Stimulated activated CD4-positive, alpha-beta T cell treated with anti-CD3 and anti-CD28 coated beads, Interleukin-1b, Interleukin-23, amount 100 ng/mL, for 1 hour (primary cell): ENCODE results near the gene TMEM200B.
A peak's percentile ranks its signal among the peaks of the same experiment; 100 is the strongest.
"Not testable (repeated sequence)": the region's sequence is repeated elsewhere in the genome, so short reads cannot be mapped to it uniquely, and the experiment has no call there.

ENCODE experiments used
- DNase-seq, 2 donors: peaks; one replicate each; pipeline ENCODE4 v3.0.0-alpha.2; 2020; ENCODE audit warnings: low read depth in 2 of 2

Gene TMEM200B

GRCh38 chr1:29133861-29134694, 10.4 kb upstream of the TMEM200B start:
- DNase-seq, result no peak

DNA sequence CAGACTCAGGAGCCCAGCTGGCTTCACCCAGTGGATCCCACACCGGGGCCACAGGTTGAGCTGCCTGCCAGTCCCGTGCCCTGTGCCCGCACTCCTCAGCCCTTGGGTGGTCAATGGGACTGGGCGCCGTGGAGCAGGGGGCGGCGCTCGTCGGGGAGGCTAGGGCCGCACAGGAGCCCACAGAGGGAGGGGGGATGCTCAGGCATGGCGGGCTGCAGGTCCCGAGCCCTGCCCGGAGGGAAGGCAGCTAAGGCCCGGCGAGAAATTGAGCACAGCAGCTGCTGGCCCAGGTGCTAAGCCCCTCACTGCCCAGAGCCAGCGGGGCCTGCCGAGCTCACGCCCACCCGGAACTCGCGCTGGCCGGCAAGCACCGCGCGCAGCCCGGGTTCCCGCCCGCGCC, 7.4 kb upstream of the TMEM200B start:
- not testable (repeated sequence) for DNase-seq

DNA sequence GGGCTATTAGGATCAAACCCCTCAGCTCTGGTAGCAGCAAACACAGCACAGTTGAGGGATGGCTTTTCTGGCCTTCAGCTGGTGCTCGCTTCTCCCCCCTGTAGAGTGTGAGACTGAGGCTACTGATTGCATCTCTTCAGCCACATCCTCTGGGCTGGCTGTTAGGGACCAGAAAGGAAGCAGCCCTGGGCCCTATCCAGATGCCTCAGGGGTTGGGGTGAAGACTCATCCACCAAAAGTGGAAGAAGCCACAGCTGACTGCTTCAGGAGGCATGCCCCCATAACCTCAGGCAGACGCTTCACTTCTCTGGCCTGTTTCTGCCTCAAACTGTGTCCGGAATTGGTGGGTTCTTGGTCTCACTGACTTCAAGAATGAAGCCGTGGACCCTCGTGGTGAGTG, 6.2 kb upstream of the TMEM200B start:
- DNase-seq, result no peak

DNA sequence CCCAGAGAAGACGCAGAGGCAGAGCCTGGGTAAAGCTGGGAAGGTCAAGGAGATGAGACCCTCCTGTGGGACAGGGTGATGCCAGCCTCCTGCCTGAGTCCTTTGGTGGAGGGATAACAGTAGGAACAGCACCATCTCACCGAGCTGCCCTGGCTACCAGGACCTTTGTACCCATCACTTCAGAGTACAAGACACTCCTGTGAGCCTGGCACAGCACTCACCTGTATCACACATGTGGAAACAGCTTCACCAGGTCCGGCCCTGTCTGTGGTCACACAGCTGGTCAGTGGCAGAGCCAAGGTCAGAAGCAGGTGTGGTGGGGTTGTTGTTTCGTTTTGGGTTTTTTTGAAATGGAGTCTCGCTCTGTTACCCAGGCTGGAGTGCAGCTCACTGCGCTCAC, 5.0 kb upstream of the TMEM200B start:
- DNase-seq, result no peak

DNA sequence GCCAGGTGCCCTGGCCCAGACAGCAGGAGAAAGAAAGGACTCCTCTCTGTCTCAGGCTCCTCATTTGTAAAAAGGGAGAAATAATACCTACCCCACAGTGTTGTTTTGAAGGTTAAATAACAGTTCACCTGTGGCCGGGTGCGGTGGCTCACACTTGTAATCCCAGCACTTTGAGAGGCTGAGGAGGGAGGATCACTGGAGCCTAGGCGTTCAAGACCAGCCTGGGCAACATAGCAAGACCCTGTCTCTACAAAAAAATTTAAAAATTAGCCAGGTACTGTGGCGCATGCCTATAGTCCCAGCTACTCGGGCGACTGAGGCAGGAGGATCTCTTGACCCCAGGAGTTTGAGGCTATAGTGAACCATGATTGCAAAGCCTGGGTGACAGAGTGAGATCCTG, 2.5 kb upstream of the TMEM200B start:
- no peak for DNase-seq

GRCh38 chr1:29125788-29126187, 2.1 kb upstream of the TMEM200B start:
- no peak for DNase-seq

DNA sequence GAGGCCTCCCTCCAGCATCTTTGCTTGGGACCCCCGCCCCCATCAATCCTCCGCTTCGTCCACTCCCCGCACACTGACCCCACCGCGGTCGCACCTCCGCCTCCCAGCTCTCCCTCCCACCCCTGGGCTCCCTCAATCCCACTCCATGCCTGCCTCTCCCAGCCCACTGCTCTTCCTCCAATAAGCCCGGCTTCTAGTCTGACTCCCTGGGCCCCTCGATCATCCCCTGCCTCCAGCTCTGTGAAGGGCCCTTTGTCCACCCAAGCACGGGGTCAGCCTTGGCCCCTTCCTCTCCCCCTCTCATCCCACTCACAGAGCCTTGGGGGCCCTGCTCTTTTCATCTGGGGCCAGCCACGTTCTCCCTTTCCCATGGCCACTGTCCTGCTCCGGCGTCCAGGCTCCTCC, 1.5 kb upstream of the TMEM200B start:
- no peak for DNase-seq

GRCh38 chr1:29124366-29125236, 898 bp upstream of the TMEM200B start:
- DNase-seq, result no peak

- DNase-seq, result no peak
Measured at GRCh38 chr1:29123053-29123886, 433 bp downstream of the TMEM200B start.

DNA sequence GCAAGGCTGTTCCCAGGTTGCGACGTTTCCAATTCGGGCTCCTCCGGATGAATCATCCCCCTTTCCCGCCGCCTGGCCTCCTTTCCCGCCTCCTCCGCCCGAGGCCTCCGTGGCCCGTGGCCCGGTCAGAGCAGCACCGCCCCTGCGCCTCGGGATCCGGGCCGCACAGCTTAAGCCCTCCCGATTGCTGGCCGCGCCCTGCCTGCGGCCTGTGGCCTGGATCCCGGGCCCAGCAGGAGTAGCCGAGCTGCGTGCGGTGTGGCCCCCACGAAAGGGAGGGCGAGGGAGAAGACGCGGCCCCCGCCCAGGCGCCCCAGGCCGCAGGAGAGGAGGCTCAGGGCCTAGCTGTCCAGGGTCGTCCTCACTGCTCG, 1.0 kb downstream of the TMEM200B start:
- no peak for DNase-seq

DNA sequence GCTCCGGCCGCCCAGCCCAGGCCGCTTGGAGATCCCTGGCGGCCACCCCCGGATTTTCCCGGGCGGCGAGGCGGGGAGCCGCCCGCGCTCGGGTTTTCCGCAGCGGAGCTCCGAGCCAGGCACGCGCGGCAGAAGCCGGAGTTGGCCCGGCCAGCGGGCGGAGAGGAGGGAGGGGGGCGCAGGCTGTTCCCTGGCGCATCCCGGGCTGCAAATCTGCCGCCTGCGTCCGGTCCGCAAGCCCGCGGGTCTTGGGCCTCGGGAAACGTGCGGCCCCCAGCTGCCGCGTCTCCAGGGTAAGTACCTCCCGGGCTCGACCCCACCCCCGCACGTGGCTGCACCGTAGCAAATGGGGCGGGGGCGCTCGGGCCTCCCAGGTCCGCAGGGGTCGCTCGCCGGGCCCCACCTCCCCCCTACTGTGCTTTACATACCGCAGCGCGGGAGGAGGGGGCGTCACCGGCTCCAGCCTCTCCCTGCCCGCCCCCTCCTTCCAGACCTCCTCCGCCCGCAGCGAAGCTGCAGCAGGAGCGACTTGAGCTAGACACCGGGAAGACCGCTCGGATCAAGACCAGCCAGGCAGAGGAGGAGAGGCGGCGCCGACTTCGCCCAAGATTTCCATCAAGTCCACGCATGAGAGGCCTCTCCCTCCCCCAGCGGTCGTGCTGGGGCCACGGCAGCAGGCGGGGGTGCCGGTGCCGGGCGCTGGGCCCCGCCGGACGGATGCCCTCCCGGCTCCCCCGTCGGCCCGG, 1.6 kb downstream of the TMEM200B start:
- no peak for DNase-seq

DNA sequence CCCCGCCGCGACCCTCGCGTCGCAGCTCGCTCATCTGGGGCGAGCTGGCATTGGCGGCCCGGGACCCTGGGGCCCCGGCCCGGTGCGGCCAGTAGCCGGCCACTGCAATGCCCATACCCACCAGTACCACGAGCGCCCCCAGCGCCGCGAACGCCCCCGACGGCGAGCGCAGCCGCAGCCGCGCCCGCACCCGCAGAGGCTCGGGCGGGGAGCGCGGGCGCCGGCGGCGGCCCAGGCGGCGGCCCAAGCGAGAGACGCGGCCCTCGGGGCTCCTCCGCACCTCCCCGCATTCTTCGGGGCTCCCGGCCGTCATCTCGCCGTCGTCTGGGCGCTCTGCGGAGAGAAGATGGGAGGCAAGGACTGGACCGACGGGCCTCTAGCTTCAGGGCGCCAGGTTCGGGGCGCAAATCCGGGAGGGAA, 2.2 kb downstream of the TMEM200B start:
- no peak for DNase-seq

- DNase-seq, result peak; percentile 9 to 42
Measured at GRCh38 chr1:29120947-29121485, 2.7 kb downstream of the TMEM200B start.

DNA sequence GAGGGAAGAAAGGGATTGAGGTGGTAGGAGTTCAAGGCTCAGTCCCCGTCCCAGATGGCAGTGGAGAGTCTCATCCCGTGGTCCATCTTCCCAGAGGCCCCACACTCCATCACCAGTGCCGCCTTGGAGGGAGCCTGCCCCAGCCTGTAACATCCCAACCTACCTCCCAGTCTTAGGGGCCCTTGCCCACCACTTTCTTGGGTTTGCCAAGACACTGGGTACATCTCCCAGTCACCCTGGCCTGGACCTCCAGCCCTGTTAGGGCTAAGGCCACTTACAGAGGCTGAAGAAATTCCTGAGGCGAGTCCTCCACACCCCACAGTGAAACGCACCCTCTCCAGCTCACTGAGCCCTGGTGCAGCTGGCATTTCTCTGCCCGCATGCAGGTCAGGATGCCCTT, 3.3 kb downstream of the TMEM200B start:
- no peak for DNase-seq

GRCh38 chr1:29119121-29119929, 4.4 kb downstream of the TMEM200B start:
- no peak for DNase-seq

DNA sequence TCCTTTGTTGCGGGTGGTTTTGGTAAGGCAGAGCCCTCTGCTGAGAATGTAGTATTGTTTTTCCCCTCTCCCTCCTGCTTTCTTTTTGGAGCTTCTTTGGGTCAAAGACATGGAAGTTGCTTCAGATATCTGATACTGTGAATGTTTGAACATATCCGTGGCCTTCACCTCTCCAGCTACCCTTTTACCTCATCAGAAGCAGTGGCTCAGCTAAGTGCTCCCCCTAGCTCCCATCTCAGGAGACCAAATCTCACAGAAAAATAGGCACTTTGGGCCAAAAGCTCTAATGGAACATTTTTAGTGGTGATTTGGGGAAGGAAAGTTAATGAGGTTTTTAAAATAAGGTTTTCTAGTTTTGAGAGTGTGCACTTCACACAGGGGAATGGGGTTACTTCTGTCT, 6.3 kb downstream of the TMEM200B start:
- no peak for DNase-seq

DNA sequence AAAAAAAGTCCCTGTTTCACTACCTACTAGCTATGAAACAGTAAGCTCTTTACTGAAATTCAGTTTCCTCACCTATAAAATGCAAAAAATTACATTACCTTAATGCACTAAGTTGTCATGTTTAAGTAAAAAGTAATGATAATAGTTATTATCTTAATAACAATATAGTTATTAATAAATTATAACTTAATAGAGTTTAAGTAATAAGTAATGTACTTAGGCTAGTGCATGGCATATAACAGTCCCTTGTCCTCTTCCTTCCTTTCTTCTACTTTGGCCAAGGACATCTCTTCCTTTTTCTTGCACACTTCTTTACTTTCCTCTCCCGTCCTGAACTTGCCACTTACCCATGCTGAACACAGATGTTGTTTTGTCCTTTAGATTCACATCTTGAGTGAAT, 9.0 kb downstream of the TMEM200B start:
- no peak for DNase-seq

- DNase-seq, result no peak
Measured at GRCh38 chr1:29113413-29114117, 10.1 kb downstream of the TMEM200B start.

DNA sequence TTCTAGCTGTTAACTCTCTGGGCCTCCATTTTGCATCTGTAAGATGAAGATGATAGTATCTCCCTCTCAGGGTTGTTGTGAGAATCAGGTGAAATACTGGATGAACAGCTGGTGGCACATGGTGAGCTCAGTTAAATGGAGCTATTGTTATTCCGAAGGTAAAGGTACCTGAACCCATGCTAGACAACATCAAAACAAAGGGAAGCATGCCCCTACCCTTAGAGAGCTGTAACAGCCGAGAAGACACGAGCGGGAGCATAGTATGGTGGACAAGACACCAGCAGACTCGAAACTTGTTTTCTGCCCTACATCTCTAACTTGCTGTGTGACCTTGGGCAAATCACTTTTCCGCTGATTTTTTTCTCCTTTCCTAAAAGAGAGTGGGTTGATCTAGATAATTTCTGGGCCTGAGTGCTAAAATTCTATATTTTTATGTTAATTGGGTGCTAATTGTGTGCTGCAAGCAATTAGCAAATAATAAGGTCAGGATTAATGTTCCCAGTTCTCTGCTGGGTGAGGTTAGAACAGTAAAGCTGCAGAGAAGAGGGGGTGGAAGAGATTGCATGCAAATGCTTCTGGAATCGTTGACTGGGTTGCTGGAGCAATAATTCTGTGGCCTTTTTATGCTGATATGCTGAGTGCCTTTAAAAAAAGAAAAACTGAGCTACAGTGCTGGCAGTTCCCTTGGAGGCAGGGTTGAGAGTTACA, 10.8 kb downstream of the TMEM200B start:
- DNase-seq, result no peak
